LNCaP clone FGC (cell line): ENCODE measurements around the gene RAB34.
A peak's percentile ranks its signal among the peaks of the same experiment; 100 is the strongest.
"Not testable (repeated sequence)": the region's sequence is repeated elsewhere in the genome, so short reads cannot be mapped to it uniquely, and the experiment has no call there.

ENCODE experiments used
- DNase-seq: peaks from one replicate; pipeline ENCODE4 v3.0.0-alpha.2; 2011; ENCODE audit warnings: low read depth
- H3K4me3 ChIP-seq: 2 replicates; pipeline ENCODE4 v1.5.1; 2011; ENCODE audit warnings: mild to moderate bottlenecking, low read depth, low read length, control low read depth
- TF ChIP-seq, protein P1 (sequence below): IDR thresholded peaks from 2 replicates; pipeline ENCODE4 v1.5.1; 2012; ENCODE audit warnings: mild to moderate bottlenecking; ENCODE audit not compliant: control insufficient read depth, insufficient read depth; ENCODE audit errors: extremely low read depth

Gene RAB34

DNA sequence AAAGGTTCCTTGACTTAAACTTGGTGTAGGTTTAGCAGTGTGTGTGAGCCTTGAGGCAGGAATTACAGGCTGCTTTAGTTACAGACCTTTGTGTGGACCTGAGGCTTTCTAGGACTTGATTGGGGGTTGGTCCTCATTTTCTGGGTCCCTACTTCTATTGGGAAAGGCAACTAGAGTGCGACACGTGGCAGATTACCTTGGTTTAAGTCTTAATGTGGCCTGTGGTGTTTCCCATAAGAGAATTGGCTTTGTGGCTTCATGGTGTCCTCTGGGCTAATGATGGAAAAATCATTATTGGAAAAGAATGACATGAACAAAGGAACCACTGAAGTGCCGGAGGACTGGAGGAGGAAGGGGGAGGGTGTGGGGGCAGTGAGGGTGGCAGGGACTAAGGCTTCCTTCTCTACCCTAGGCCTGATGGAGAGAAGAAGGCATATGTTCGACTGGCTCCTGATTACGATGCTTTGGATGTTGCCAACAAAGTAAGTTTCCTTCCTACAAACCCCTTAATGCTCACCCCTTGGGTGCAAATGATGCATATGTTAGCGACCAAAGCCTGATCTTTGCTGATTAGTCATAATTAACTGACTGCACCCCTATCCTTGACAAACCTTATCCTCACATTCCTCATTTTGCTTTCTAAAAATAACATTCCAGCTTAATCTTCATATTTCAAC, 5.6 kb upstream of the RAB34 start:
- no peak for DNase-seq
- TF ChIP-seq, protein P1, sequence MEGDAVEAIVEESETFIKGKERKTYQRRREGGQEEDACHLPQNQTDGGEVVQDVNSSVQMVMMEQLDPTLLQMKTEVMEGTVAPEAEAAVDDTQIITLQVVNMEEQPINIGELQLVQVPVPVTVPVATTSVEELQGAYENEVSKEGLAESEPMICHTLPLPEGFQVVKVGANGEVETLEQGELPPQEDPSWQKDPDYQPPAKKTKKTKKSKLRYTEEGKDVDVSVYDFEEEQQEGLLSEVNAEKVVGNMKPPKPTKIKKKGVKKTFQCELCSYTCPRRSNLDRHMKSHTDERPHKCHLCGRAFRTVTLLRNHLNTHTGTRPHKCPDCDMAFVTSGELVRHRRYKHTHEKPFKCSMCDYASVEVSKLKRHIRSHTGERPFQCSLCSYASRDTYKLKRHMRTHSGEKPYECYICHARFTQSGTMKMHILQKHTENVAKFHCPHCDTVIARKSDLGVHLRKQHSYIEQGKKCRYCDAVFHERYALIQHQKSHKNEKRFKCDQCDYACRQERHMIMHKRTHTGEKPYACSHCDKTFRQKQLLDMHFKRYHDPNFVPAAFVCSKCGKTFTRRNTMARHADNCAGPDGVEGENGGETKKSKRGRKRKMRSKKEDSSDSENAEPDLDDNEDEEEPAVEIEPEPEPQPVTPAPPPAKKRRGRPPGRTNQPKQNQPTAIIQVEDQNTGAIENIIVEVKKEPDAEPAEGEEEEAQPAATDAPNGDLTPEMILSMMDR = no peak
- H3K4me3 ChIP-seq = no peak overlapping the region; the same call in 1 of the 2 replicates

DNA sequence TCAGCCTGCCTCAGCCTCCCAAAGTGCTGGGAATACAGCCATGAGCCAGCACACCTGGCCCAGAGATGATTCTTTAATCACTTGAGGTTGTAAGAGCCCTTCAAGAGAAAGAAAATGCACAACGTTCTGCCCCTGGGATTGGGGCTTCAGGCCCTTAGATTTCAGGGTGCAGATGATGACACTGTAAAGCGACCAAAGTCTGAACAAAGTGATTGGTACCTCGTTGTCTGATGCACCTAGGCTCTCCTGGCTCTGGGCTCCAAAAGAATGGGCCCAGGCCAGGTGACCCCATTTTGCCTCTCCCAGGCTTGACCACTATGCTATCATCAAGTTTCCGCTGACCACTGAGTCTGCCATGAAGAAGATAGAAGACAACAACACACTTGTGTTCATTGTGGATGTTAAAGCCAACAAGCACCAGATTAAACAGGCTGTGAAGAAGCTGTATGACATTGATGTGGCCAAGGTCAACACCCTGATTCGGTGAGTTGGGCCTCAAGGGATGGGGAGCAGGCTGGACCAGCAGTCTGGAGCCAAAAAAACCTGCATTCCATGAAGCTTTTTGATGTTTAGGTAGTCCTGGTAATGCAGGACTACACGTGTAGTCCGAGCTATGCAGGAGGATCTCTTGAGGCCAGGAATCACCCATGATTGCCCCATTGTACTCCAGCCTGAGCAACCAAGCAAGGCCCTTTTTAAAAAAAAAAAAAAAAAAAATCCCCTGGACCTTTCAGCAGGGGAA, 4.9 kb upstream of the RAB34 start:
- TF ChIP-seq, protein P1 = no peak
- peak overlapping the region; percentile 100 for H3K4me3 ChIP-seq
- DNase-seq = no peak

DNA sequence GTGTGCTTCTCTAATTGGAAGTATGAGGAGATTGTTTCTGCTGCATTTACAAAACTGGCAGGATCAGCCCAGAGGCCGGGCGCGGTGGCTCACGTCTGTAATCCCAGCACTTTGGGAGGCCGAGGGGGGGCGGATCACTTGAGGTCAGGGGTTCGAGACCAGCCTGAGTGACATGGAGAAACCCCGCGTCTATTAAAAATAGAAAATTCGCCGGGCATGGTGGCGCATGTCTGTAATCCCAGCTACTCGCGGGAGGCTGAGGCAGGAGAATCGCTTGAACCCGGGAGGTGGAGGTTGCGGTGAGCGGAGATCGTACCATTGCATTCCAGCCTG, 3.3 kb upstream of the RAB34 start:
- not testable (repeated sequence) for DNase-seq
- peak overlapping the region; percentile 100 for H3K4me3 ChIP-seq

DNA sequence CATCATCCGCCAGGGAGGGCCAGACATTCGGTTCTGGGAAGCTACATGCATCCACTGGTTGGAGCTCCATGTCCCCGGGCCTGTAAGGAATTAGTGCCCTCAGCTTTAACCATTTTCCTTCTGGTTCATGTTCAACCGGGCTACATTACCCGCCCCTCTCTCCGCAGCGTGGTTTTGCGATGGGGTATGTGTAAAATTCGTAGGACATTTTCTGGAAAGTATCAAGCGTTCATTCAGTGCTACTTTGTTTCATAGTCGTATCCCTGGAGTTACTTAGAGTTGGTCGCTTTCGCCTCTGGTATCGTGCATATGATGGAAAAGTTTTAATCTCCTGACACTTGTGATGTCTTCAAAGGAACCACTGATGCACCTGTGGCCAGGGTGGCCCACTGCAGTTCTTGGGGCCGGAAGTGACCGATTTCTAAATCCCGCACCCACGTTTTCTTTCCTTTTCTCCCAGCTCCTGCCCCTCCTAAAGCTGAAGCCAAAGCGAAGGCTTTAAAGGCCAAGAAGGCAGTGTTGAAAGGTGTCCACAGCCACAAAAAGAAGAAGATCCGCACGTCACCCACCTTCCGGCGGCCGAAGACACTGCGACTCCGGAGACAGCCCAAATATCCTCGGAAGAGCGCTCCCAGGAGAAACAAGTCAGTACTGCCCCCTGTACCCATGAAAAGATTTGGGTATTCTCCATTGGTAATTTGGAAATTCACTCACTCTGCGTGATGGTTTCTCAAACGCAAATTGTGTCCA, 2.8 kb upstream of the RAB34 start:
- TF ChIP-seq, protein P1 = no peak
- H3K4me3 ChIP-seq = peak overlapping the region; percentile 100
- DNase-seq = no peak

DNA sequence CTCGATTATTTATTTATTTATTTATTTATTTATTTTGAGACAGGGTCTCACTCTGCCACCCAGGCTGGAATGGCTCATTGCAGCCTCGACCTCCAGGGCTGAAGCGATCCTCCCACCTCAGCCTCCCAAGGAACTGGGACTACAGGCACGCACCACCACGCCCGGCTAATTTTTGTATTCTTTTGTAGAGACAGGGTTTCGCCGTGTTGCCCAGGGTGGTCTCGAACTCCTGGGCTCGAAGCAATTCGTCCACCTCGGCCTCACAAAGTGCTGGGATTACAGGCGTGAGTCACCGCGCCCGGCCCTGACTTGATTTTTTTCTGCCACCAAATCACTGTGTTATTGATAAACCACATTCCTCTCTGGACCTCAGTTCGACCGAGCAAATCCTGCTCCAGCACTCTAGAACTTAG, 1.4 kb upstream of the RAB34 start:
- TF ChIP-seq, protein P1 = no peak
- H3K4me3 ChIP-seq = peak overlapping the region; percentile 100
- no peak for DNase-seq

DNA sequence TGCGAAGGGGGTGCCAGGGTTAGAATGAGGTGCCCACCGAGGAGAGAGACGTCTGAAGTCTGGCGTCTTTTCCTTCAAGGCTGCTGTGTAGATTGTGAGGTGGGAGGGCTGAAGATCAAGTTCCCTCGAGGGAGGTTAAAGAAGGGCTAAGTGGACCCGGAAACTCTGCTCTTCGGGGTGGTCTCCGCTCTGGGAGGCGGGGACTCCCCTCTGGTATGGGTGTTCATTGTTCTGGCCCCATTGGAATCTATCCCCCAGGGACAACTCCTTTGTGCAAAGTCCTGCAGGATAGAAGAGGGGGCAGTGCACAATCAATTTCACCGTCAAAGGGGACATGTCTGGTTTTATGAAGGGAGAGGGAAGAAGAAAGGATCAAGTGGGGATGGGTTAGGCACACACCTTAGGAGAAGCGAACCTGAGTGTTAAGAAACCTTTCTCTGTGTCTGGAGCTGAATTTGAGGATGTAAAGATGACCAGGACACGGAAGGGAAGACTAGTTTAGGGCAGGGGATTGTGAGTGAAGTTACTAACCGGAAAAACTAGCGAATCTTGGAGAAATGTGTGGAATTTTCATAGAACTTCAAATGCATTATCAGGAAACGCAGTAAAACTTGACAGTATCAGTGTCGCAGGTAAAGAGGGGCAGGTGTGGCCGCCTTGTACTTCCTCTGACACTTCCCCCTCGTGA, 809 bp upstream of the RAB34 start:
- no peak overlapping the region; the same call in 1 of the 2 replicates for H3K4me3 ChIP-seq
- TF ChIP-seq, protein P1 = no peak
- no peak for DNase-seq
